Loucy (cell line): ENCODE results near the gene PHKB.
"Not testable (repeated sequence)": the region's sequence is repeated elsewhere in the genome, so short reads cannot be mapped to it uniquely, and the experiment has no call there.

Source experiments
- H2AFZ ChIP-seq: fragments of 200-600 bp; sonication (generic); 2 replicates; pipeline ENCODE4 v1.6.0; 2016; ENCODE audit warnings: antibody characterized with exemption, mild to moderate bottlenecking, low read length, moderate library complexity
- H3F3A ChIP-seq: fragments of 200-600 bp; 2 replicates; pipeline ENCODE4 v1.6.0; 2016; ENCODE audit warnings: antibody characterized with exemption, low read depth, mild to moderate bottlenecking
- H3K27me3 ChIP-seq: fragments of 200-600 bp; sonication (generic); 2 replicates; pipeline ENCODE4 v1.6.1; 2014; ENCODE audit warnings: low read length, mild to moderate bottlenecking; ENCODE audit not compliant: insufficient read depth, poor library complexity, severe bottlenecking
- H3K36me3 ChIP-seq: fragments of 200-600 bp; sonication (generic); 2 replicates; pipeline ENCODE4 v1.6.1; 2016; ENCODE audit warnings: low read length; ENCODE audit not compliant: insufficient read depth
- H3K4me1 ChIP-seq: fragments of 200-600 bp; sonication (generic); 2 replicates; pipeline ENCODE4 v1.5.1; 2014; ENCODE audit warnings: low read length, mild to moderate bottlenecking; ENCODE audit not compliant: insufficient read depth, poor library complexity, severe bottlenecking
- H3K4me2 ChIP-seq: fragments of 200-600 bp; sonication (generic); 2 replicates; pipeline ENCODE4 v1.6.0; 2014; ENCODE audit warnings: antibody characterized with exemption, low read length, low read depth, mild to moderate bottlenecking; ENCODE audit not compliant: poor library complexity, severe bottlenecking
- H3K4me3 ChIP-seq: fragments of 200-600 bp; sonication (generic); 2 replicates; pipeline ENCODE4 v1.5.1; 2014; ENCODE audit warnings: low read length, mild to moderate bottlenecking, mixed read lengths; ENCODE audit not compliant: poor library complexity, severe bottlenecking
- H3K79me2 ChIP-seq: fragments of 200-600 bp; sonication (generic); 2 replicates; pipeline ENCODE4 v1.6.1; 2014; ENCODE audit warnings: low read length; ENCODE audit not compliant: insufficient read depth
- H3K9ac ChIP-seq: fragments of 200-600 bp; sonication (generic); 2 replicates; pipeline ENCODE4 v1.6.0; 2014; ENCODE audit warnings: mild to moderate bottlenecking, low read depth, low read length, moderate library complexity; ENCODE audit not compliant: poor library complexity, severe bottlenecking
- H3K9me2 ChIP-seq: fragments of 200-600 bp; sonication (generic); replicated peaks from 2 replicates; pipeline ENCODE4 v1.6.1; 2016; ENCODE audit warnings: low read depth, low read length, mixed read lengths
- H3K9me3 ChIP-seq: fragments of 200-600 bp; sonication (generic); 2 replicates; pipeline ENCODE4 v1.6.1; 2014; ENCODE audit warnings: mild to moderate bottlenecking, antibody characterized with exemption, low read length, low read depth; ENCODE audit not compliant: insufficient read depth
- H4K20me1 ChIP-seq: fragments of 200-600 bp; sonication (generic); 2 replicates; pipeline ENCODE4 v1.6.0; 2014; ENCODE audit warnings: antibody characterized with exemption, low read length, mild to moderate bottlenecking; ENCODE audit not compliant: insufficient read depth, poor library complexity, severe bottlenecking
- EZH2phosphoT487 ChIP-seq: fragments of 200-600 bp; IDR thresholded peaks from 2 replicates; pipeline ENCODE4 v1.6.1; 2018; ENCODE audit warnings: antibody characterized with exemption, mild to moderate bottlenecking, moderate library complexity, borderline replicate concordance
- TF ChIP-seq, protein P1 (sequence below): fragments of 200-600 bp; sonication (generic); conservative IDR thresholded peaks from 2 replicates; pipeline ENCODE4 v1.5.1; 2014; ENCODE audit warnings: mild to moderate bottlenecking, antibody characterized with exemption, low read length

PHKB gene

DNA sequence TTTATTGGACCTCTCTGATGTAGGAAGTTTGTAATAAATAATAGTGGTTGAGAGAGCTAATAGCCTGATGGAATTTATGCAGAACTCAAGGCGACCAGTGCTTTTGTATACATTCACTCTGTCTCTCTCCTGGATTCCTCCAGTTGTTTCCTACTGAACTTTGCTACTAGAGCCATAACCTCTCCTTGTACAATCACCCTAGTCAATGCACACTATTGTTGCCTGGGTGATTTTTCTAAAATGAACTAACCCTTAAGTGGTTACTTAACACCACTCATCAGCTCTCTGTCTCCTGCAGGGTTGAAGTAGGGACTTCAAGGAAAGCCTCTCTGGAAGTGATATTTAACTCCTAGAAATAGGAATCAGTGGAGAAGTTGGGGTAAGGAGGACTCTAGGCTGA, 9.7 kb downstream of the PHKB start:
- Histone ChIP-seq H3K4me3 (no peak overlapping the region), H3K79me2 (peaks cover 39% of the 10 kb centered on the region), H3K4me1 (peaks cover 24% of the 10 kb centered on the region), H3K4me2 (no peak overlapping the region), H4K20me1 (peaks cover 15% of the 10 kb centered on the region), H3K9ac (no peak overlapping the region), H2AFZ (no peak overlapping the region), H3K27me3 (no peaks in the 10 kb centered on the region), H3K36me3 (no peaks in the 10 kb centered on the region), H3F3A (no peaks in the 10 kb centered on the region), H3K9me2 (no peaks in the 10 kb centered on the region), H3K9me3 (no peaks in the 10 kb centered on the region)
- TF ChIP-seq, protein P1, sequence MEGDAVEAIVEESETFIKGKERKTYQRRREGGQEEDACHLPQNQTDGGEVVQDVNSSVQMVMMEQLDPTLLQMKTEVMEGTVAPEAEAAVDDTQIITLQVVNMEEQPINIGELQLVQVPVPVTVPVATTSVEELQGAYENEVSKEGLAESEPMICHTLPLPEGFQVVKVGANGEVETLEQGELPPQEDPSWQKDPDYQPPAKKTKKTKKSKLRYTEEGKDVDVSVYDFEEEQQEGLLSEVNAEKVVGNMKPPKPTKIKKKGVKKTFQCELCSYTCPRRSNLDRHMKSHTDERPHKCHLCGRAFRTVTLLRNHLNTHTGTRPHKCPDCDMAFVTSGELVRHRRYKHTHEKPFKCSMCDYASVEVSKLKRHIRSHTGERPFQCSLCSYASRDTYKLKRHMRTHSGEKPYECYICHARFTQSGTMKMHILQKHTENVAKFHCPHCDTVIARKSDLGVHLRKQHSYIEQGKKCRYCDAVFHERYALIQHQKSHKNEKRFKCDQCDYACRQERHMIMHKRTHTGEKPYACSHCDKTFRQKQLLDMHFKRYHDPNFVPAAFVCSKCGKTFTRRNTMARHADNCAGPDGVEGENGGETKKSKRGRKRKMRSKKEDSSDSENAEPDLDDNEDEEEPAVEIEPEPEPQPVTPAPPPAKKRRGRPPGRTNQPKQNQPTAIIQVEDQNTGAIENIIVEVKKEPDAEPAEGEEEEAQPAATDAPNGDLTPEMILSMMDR = no peak
- no peak for TF ChIP-seq EZH2phosphoT487

DNA sequence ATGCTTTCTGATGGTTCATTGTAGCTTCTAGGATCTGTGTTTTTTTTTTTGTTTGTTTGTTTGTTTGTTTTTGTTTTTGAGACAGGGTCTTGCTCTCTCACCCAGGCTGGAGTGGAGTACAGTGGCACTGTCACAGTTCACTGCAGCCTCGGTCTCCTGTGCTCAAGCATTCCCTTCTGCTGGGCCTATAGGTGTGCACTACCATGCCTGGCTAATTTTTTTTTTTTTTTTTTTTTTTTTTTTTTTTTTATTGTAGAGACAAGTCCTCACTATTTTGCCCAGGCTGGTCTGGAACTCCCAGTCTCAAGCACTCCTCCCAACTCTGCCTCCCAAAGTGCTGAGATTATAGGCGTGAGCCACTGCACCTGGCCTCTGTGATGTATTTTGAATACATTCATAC, 11.9 kb downstream of the PHKB start:
- not testable (repeated sequence) for H4K20me1 ChIP-seq, H3K4me2 ChIP-seq, H3K27me3 ChIP-seq, H2AFZ ChIP-seq, H3K9me2 ChIP-seq, H3K9ac ChIP-seq, H3K4me3 ChIP-seq, H3K36me3 ChIP-seq, H3K4me1 ChIP-seq, H3K9me3 ChIP-seq, H3F3A ChIP-seq
- H3K79me2 ChIP-seq = peaks cover 18% of the 10 kb centered on the region

DNA sequence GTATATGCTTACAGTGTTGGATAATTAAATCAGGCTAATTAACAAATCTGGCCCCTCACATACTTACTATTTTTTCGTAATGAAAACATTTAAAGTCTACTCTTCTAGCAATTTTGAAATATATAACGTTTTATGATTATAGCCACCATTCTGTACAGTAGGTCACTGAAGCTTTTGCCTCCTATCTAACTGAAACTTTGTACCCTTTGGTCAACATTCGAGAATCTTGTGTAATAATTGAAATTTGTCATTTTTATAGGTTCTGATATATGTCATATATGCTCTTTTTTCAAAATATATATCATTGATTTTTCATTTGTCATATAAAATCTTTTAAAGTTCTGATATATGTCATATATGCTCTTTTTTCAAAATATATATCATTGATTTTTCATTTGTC, 12.7 kb downstream of the PHKB start:
- Histone ChIP-seq H4K20me1 (peaks cover 5% of the 10 kb centered on the region), H3K4me3 (no peak overlapping the region), H3F3A (no peaks in the 10 kb centered on the region), H3K9me3 (no peaks in the 10 kb centered on the region), H3K36me3 (no peaks in the 10 kb centered on the region), H3K79me2 (peaks cover 14% of the 10 kb centered on the region), H3K9me2 (no peaks in the 10 kb centered on the region), H3K9ac (no peak overlapping the region), H2AFZ (no peak overlapping the region), H3K4me2 (no peak overlapping the region), H3K4me1 (no peaks in the 10 kb centered on the region), H3K27me3 (no peaks in the 10 kb centered on the region)
- TF ChIP-seq, protein P1 = no peak
- no peak for TF ChIP-seq EZH2phosphoT487

- Histone ChIP-seq H3K4me1 (no peaks in the 10 kb centered on the region), H3K9me3 (no peaks in the 10 kb centered on the region), H2AFZ (no peak overlapping the region), H3K9ac (no peak overlapping the region), H3K9me2 (no peaks in the 10 kb centered on the region), H3K36me3 (no peaks in the 10 kb centered on the region), H3K79me2 (peaks cover 13% of the 10 kb centered on the region; the same call in 1 of the 2 replicates), H3K27me3 (no peaks in the 10 kb centered on the region), H4K20me1 (peaks cover 5% of the 10 kb centered on the region), H3K4me2 (no peak overlapping the region), H3K4me3 (no peak overlapping the region), H3F3A (no peaks in the 10 kb centered on the region)
- TF ChIP-seq, protein P1 = no peak
- TF ChIP-seq EZH2phosphoT487 = no peak
These were observed 14.7 kb downstream of the PHKB start for GRCh38 chr16:47475786-47476185.
